Posterior cingulate gyrus (tissue), 11 donors: Measurements from ENCODE around the gene MRO.
A peak's percentile ranks its signal among the peaks of the same experiment; 100 is the strongest.
"Not testable (repeated sequence)": the region's sequence is repeated elsewhere in the genome, so short reads cannot be mapped to it uniquely, and the experiment has no call there.

Experiments
- DNase-seq, 10 donors: peaks; one replicate each; pipeline versions ENCODE4 v3.0.0 to v3.0.0-alpha.2; 2020 to 2021; ENCODE audit warnings: mixed read lengths in 3 of 10
- intact Hi-C: fragments of 100-400 bp; cut with DNase I; formaldehyde crosslinking; loops from one replicate; pipeline ENCODE4 v1.15.1; 2023

The MRO gene

DNA sequence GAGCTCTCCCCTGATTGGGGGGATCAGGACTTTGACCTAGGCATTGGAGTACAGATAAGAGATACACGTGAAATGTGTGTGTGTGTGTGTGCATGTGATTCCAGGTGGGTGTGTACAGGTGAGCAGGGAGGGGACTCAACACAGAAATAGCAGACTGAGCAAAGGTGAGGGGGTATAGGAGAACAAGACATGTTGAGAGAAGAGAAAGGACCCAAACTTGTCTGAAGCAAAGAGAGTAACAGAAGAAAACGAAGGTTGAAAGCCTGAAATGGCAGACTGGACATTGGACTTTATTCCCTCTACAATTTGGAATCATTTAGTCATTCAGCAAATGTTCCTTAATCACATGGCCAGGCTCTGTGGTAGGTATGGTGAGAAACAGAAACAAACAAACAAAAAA, 23.3 kb downstream of the MRO start:
- intact Hi-C loops: no loop called here
- no peak for DNase-seq

DNA sequence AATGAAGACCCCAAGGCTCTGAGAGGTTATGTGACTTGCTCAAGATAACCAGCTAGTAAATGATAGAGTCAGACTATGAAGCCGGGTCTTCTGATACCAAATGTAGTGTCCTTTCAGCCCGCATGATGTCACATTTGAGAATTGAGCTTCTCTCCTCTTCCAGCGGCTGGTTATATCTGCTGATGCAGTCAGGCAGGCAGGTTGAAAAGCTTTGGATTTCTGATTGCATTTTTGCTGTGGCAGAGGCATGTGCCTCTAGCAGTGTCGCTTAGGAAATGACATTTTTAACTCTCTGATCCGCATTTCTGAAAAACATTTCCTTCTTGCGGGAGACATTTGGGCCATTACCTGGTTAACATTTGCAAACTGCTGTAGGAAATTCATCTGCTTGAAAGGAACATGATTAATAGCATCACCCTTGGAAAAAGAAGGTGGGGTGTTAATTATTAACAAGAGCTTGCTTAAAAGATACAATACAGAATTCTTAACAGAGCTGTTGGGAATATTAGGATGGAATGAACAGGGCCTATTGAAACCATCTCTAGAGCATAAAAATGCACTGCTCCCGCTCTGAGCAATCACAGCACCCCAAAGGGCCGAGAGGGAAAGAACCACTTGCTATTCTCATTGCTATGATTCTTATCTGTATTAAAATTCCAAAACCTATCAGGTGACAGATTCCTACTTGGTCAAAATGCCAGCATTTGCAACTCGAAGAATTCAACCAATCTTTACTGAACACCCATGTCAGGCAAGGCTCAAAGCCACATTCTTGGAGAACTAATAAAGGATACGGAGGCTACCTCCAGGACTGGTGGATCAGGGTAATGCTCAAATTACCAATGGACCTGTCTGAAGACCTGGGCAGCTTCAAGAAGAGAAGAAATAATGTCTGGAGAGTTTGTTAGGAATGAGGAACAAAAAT, 25.9 kb downstream of the MRO start:
- DNase-seq: no peak
- intact Hi-C loops: no loop called here

DNA sequence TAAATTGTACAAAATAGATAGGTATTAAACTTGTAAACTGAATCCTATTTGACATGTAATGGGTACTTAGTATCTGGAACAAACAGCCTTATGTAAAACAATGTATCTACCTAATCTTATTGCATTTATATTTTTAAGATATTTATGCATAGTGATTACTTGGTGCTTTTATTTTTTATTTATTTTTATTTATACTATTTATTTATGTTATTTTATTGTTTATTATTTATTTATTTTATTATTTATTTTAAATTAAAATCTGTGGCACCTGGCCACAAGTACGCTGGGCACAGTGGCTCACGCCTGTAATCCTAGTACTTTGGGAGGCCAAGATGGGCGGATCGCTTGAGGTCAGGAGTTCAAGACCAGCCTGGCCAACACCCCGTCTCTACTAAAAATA, 26.9 kb downstream of the MRO start:
- no peak for DNase-seq
- intact Hi-C loops: no loop called here

DNA sequence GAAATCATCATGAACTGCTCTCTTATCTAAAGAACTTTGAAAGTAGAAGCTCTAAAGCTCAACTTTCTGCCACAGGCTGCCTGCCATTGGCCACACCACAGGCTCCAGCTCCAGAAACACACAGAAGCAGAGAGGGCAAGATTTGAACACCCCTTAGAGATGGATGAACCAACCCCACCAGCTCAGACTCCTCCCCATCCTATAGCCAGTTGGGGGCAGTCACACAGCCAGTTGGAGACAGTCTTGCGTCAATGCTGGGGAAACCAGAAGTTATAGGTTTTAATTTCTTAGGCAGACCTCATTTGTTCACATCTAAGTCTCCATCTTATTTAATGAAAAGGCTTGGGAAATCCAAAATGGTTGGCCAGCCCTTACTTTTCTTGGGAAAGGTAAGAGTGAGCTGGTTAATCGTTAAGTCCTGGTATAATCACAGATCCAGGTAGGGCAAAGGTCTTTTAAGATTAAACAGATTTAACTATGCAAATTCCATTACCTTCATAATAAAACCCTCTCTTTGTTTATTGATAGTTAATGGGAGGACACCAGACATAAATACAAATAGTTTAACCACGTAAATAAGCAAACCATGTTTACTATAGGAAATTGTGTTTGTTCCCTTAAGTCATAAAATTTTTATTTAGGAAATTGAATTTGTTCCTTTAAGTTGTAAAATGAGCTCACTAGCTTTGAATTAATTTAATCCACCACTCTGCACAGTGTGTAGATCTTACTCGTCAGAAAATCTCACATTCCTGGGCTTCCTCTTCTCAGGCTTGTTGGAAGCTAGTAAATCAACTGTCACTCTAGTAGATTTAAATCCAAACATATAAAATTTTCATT, 28.0 kb downstream of the MRO start:
- intact Hi-C loops: no loop called here
- DNase-seq: no peak

DNA sequence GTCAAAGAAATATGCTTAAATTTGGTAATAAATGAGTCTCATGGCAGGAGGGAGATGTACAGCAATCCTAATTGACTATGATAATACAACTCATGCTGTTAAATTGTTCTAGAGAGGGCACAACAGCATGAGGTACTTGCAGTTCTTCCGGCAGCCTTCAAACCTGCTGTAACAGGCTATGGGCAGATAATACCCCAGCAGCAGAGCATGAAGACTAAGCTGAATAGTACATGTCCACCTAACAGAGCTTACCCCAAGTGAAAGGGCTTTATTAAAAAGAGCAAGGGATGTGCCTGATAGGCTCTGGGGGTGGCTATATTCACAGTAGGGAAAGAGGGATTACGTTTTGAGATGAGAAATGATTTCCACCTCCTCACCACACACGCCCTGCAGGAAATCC, 28.9 kb downstream of the MRO start:
- intact Hi-C loops: no loop called here
- no peak for DNase-seq

DNA sequence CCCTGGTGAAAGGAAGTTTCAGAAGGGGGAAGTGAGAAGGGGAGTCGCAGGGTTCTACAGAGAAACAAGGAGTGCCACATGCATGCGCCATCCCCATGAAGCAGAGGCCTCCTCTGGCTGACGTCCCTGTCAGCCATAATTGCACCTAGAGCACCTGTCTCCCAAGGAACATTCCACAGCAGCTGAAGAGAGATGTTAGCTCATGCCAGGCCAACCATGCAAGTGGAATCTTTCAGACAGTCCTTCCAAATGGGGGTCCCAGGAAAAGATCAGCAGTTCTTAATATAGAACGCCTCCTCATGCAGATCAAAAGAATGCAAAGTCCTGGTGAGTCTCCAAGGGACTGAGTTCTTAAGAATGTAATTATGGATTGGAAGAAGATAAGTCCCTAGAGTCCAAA, 29.6 kb downstream of the MRO start:
- DNase-seq: no peak
- intact Hi-C loops: no loop called here

DNA sequence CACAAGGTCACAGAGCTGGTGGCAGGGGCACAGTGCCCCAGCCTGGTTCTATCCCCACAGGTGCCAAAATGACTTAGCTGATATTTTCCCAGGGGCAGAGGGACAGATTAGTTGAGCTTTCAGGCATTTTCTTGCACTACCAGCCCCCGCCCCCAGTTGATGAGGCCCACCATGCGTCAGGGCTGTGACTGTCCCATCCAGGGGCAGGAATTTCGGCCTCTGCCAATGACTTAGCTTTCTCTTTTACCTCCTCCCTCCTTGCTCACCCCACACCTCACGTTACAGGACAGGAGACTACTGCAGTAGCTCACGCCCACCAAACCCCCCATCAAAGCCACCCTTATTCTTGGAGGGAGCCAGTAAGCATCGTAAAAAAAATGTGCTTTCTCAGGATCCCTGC, 31.5 kb downstream of the MRO start:
- intact Hi-C loops: no loop called here
- DNase-seq: no peak

DNA sequence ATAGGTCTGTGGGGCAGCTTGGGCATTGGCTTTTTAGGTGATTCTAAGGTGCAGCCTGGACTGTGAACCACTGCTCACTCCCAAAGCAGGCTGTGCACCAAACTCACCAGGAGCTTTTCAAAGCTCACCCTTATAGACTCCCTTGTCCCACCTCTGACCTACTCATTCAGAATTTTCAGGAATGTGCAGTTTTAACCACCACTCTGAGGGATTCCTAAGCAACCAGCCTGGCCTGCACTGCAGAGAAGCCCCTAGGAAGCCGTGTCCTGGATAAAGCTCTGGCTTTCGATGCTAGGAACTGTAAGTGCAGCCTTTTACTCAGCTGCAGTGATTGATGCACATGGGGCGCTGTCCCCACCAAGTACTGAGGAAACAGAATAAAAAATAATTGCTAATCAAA, 33.0 kb downstream of the MRO start:
- intact Hi-C loops: no loop called here
- no peak for DNase-seq

DNA sequence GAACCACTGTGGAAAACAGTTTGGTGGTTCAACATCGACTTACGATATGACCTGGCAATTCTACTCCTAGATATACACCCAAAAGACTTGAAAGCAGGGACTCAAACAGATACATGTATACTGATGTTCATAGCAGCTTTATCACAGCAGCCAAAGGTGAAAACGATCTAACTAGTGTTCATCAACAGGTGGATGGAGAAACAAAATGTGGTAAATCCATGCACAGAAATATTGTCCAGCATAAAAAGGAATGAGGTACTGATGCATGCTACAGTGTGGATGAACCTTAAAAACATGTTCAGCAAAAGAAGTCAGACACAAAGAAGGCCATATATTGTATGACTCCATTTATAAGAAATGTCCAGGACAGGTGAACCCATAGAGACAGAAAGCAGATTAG, 36.3 kb downstream of the MRO start:
- no peak for DNase-seq
- intact Hi-C loops: no loop called here

DNA sequence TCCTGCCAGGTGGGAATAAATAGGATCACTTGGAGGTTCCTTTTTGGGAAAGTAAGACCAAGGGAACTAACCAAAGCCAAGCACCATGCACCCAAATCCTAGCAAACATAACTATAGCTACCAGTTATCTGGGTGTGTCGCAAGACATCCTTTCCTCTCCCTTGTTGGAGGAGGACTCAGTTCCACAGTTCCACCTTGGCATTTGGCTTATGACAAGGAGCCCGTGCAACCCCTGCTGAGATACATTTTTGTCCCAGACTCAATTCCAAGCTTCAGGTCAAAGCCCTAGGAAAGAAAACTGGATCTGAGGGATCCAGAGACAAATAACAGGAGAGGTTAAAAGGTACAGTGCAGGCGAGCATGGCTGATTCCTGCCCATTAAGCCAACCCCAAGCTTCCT, 40.8 kb downstream of the MRO start:
- DNase-seq, intact Hi-C loops: not testable (repeated sequence)

DNA sequence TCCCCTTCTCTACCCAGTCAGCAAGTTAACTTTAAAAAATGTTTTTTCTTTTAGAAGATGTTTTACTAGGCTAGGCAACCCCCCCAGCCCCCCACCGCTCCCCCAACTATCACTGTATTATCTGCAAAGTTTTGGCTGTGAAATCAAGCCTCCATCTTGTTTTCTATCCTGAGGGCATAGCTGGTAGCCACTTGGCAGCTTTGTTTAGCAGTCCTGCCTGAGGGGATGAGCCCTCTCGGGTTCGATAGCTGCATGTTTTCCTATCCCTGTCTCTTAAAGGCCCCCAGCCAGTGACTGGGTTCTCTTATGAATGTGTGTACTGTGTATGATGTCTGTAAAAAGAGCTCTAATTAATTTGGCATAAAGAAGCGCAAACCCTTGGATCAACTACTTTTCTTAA, 43.4 kb downstream of the MRO start:
- DNase-seq: no peak
- intact Hi-C loops: no loop called here

DNA sequence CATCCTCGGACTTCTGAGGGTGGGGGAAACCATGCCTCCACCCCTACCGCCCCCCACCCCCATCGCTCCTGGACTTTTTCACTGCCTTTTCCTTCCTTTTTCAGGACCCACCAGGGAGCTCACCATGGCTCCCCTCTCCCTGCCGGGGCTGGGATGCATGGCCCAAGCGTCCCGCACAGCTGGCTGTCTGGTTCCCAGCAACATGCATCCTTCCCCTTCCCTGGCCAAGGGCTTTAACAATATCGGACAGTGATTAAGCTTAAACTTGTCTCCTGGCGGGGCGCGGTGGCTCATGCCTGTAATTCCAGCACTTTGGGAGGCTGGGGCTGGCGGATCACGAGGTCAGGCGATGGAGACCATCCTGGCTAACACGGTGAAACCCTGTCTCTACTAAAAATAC, 44.1 kb downstream of the MRO start:
- no peak for DNase-seq
- intact Hi-C loops: no loop called here

DNA sequence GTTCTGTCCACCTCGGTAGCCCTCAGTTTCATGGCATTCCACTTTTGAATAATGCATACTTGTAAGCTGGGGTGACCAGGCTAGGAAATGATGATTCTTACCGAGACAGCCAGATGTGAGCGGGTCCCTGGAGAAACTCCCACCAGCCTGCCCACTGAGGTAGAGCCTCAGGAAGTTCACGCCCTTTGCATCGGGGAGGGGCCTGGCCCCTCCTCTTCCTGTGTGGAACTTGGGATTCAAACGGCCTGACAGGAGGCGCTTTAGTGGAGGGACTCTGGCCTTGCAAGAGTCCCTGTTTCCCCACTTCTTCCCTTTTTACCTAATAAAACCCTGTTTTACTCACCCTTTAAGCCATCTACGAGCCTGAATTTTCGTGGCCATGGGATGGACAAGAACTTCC, 44.6 kb downstream of the MRO start:
- DNase-seq: no peak
- intact Hi-C loops: no loop called here

DNA sequence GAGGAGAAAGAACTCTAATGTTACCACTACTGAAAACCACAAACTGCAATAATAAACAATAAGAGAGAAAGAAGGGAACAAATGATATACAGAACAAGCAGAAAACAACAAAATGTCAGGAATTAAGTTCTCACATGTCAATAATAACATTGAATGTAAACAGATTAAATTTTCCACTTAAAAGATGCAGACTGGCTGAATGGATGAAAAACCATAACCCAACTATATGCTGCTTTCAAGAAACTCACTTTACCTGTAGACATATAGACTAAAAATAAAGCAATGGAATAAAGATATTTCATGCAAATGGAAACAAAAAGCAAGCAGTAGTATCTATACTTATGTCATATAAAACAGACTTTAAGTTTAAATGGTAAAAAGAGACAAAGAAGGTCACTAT, 50.4 kb downstream of the MRO start:
- intact Hi-C loops: no loop called here

DNA sequence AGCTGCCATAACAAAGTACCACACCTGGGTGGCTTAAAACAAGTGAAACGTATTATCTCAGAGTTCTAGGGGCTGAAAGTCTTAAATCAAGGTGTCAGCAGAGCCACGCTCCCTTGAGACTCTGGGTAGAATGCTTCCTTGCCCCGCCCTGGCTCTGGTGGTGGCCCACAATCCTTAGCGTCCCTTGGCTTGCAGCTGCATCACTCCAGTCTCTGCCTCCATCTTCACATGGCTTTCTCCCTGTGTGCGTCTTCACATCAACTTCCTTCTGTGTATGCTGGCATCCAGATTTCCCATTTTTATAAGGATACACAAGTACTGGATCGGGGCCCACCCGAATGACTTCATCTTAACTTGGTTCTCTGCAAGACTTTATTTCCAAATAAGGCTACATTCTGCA, 62.5 kb downstream of the MRO start:
- intact Hi-C loops: no loop called here
- DNase-seq: peak in 1 of 10 donors; percentile 17

More for the DNA sequence above, 50.4 kb downstream of the MRO start:
- DNase-seq: no peak

DNA sequence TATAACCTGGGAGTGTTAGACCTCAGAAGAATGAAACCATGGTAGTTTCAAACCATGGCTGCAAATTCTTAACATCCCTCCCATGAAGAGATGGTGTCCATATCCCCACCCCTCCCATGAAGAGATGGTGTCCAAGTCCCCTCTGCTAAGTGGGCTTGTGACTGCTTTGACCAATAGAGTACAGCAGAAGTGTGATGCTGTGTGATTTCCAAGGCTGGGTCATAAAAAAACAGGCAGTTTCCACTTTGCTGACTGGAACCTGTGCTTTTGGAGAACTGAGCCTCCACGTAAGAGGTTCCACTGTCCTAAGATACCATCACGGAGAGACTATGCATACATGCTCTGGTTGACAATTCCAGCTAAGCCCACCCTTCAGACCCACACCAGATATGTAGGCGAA, 65.5 kb downstream of the MRO start:
- intact Hi-C loops: no loop called here
- no peak for DNase-seq

DNA sequence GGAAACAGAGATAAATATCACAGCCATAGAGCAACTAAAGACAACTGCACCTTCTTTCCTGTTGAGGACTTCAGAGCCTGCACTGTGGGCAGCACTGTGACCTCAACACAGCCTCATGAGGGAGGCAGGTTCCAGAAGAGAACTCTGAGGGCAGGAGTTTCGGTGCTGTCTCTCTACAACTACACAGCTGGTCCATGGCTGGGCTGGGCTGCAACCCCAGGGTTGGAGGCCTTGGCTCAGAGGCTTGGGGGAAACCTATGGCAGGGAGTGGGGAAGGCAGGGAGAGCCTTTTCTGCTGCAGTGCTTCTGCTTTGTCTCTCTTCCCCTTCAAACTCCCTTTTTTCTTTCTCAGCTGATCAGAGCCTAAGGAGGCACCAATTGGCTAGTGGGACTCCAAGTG, 66.5 kb downstream of the MRO start:
- intact Hi-C loops: no loop called here
- no peak for DNase-seq

DNA sequence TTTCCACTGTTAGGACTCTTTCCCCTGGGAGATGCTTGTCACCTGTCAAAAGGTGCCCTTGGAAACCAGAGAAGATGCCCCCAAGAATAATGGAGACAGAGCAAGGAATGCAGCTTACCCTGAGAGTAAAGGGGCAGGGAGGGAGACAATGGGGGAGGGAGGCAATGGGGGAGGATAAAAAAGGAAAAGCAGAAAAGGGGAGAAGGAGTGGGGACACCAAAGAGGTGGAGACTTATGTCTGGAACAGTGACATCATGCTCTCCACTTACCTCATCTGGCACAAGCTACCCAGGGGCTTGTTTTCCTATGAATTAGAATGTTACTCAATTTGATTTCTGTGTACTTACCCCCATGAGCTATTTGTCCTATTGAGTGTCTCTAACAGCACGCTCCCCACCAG, 67.9 kb downstream of the MRO start:
- no peak for DNase-seq
- intact Hi-C loops: no loop called here

DNA sequence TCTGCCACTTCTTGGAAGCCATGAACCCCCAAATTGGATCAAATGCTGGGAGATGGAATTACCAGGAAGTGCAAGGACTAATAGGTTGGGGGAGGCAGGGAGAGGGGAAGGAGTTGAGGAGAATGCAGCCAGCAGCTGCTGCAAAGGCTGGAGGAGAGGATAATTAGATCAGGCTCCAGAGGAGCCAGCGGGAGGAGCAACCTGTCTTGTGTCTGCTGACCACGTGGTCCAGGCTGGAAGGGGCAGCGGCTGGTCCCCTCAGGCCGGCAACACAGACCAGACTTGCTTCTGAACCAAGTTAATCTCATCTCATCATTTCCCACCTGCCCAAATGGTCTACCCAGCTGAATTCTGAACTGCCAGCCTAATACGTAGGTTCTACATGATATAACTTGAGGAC, 68.3 kb downstream of the MRO start:
- intact Hi-C loops: no loop called here

DNA sequence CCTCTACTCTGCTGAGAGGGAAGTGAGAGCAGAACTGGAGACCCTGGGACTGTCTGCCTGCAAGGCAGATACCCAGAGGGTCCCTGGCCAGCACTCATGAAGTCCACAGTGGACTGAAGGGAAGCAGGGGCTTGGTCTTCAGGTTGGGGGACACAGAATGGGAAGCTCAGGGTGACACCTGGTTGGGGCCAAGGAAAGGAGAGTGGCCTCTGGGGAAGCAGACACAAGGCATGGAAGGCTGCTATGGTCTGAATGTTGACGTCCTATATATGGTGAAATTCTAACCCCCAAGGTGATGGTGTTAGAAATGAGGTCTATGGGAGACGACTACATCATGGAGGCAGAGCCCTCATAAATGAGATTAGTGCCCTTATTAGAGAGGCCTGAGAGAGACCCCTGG, 69.3 kb downstream of the MRO start:
- intact Hi-C loops: no loop called here
- no peak for DNase-seq

More for the DNA sequence above, 68.3 kb downstream of the MRO start:
- DNase-seq: no peak

DNA sequence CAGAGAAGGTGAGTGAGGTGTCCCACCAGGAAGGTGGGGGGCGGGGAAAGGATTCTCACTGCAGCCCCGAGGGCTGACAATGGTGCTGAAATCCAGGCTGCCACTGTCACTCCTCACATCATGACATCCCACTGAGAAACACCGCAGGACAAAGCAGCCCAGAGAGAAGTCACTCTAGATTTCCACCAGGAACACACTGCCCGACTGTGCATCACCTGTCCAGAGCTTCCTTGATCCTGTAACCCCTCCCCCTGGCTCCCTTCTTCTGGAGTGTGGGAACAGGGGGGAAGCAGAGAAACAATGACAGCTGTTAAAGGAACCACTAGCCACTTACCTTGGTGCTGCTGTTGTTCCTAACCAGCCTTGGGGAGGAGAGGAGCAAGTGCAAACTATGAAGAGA, 69.9 kb downstream of the MRO start:
- no peak for DNase-seq
- intact Hi-C loops: no loop called here

DNA sequence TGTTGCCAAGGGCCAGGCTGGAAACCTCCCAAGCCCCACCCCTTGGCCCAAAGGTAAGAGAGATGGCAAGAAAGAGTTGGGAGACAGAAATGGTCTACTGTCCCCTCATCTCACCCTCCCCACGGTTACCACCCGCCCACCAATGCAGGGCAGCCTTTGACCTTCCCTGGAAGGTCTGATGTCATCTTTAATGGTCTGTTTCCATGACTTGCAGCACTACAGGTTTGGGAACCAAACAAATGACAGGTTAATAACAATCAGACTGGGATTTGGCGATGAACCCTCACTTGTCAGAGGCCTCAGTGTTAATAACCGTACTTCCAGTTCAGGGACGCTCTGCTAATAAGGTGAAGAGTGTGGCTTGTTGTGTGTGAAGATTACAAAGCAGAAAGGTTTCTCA, 70.4 kb downstream of the MRO start:
- DNase-seq: no peak
- intact Hi-C loops: no loop called here
